Measurements from ENCODE around the gene RAB11A.

- TF ChIP-seq CTCF (IDR thresholded peaks at IDR 0.05; ENCODE audit: low read depth, low read length, poor library complexity, severe bottlenecking) = no peak
- no peak for TF ChIP-seq EZH2phosphoT487 (IDR thresholded peaks at IDR 0.05; ENCODE audit: borderline replicate concordance, low read length)
Measured at GRCh38 chr15:65885668-65886218, 16.5 kb downstream of the RAB11A start.

Data from DOHH2 (cell line).